HG02970 (cell line): Measurements from ENCODE around the gene AP1M1.

Experiments used
- ATAC-seq: cut with Tn5 transposase; IDR thresholded peaks from one replicate; pipeline ENCODE4 v1.9.1; 2021; ENCODE audit warnings: mild to moderate bottlenecking, moderate library complexity, moderate number of reproducible peaks; ENCODE audit not compliant: unreplicated experiment, low FRiP score

AP1M1 gene

DNA sequence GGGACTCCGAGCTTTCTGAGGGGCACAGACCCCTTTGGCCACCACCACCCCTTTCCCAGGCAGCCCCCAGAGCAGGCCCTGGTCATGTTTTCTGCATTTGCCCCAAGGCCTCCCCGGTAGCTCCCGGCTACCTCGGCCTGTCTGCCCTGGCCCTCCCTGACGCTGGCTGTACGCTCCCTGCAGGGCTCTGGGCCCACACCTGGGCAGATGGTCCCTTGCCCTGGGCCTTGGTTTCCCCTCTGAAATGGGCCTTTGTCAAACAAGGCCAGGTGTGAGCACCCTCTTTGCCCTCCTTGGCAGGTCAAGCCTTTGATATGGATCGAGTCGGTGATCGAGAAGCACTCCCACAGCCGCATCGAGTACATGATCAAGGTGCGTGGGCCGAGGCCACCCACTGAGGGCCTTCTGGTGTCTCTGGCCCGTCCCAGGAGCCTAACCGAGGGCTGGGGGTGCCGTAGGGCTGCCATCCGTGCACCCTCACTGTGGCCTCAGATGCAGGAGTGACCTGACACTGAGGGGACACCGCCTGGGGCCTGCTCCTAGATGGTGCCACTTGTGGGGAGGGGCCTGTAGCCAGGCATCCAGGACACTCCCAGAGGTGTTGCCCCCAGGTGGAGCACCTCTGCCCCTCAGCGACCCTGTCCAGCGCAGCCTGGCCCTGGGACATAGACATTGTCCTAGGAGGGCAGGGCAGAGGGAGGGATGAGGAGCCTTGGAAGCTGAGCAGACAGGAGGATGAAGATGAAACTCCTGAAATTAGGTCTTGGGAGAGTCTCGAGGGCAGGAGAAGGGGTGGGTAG lies 30.3 kb downstream of the AP1M1 start:
- ATAC-seq, result no peak

- ATAC-seq, result no peak
These were observed 31.1 kb downstream of the AP1M1 start for GRCh38 chr19:16228637-16229321.

DNA sequence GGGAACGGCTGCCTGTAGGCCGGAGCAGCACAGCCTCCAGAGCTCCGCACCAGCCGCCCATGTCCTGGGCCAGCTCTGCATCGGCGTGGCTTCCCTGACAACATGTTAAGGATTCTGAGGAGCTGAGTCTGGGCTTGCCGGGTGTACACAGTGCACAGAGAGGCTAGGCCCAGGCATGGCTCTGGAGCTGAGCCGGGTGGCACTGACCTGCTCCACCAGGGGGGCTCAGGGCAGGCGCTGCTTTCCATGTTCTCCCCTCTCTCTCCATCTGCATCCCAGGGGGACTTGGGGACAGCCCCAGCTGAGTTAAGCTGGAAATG lies 31.6 kb downstream of the AP1M1 start:
- ATAC-seq, result no peak

GRCh38 chr19:16232127-16232526 lies 34.4 kb downstream of the AP1M1 start:
- no peak for ATAC-seq

- ATAC-seq, result no peak
These were observed 34.9 kb downstream of the AP1M1 start for GRCh38 chr19:16232568-16232967.

DNA sequence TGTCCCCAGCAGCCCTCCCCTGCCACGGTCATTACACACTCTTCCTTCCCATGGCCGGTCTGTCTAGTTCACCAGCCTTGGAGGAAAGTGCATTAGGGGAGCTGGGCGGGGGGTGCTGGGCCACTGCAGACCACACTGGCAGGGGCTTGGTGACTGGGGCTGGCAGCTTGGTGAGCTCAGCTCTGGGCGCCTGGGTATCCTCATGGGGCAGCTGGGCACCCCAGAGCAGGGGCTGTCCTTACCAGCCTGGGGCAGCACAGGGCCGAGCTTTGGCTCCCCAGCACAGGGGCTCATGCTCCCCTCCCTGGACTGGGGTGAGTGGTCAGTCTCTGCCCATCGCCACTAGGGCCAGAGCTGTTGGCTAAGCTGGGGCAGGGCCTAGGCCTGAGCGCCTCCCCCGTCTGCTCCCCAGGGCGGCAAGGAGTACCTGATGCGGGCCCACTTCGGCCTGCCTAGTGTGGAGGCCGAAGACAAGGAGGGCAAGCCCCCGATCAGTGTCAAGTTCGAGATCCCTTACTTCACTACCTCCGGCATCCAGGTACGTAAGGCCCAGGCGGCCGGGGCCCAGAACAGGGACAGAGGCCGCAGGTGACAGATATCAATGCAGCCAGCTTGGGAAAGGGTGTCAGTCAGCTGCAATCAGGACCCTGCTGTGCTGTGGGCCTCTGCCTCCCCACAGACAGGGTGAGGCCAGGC lies 35.5 kb downstream of the AP1M1 start:
- ATAC-seq, result no peak

GRCh38 chr19:16233836-16234551 lies 36.3 kb downstream of the AP1M1 start:
- no peak for ATAC-seq

- no peak for ATAC-seq
These were observed 37.1 kb downstream of the AP1M1 start for GRCh38 chr19:16234552-16235445.

- ATAC-seq, result no peak
These were observed 38.3 kb downstream of the AP1M1 start for GRCh38 chr19:16235811-16236652.

DNA sequence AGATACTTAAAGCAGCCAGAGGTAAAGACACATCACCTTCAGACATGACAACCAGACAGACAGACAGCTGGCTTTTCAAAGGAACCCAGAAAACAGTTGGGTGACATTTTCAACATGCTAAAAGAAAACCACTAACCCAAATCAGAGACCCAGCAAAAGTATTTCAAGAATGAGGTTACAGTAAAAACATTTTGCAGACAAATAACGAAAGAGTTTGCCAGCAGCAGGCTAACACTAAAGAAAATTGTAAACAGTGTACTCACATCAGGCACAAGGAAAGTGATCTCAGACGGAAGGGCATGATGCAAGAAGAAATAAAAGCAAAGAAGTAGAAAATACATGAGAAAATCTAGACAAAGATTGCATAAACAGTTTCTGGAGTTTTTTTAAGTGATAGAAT lies 46.4 kb downstream of the AP1M1 start:
- ATAC-seq, result no peak

DNA sequence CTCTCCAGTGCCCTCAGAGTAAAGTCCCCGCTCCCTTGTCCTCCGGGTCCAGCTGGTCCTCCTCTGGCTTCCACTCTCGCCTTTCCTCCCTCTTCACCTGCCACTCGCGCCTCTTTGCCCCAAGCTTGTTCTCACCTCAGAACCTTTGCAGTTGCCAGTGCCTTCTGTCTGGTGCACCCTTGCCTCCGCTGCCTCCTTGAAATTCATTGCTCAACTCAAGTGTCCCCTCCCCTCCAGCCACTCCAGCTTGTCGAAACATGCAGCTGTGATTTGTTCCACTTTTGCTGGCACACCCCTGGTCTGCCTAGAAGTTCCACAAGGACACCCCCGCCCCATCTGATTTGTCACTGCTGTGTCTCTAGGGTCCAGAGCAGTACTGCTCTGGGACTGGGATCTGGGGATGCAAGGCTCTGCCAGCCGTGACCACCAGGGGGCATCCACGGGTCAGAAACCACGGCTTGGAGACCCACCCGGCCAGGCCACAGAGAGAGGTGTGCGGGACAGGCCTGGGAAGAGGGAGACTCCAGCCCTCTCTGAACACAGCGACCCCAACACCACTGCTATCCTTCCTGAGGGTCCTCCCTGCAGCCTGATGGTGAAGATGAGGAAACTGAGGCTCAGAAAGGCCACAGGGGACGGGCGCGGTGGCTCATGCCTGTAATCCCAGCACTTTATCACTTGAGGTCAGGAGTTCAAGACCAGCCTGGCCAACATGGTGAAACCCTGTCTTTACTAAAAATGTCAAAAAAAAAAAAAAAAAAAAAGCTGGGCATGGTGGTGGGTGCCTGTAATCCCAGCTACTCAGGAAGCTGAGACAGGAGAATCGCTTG lies 49.9 kb downstream of the AP1M1 start:
- ATAC-seq, result no peak

DNA sequence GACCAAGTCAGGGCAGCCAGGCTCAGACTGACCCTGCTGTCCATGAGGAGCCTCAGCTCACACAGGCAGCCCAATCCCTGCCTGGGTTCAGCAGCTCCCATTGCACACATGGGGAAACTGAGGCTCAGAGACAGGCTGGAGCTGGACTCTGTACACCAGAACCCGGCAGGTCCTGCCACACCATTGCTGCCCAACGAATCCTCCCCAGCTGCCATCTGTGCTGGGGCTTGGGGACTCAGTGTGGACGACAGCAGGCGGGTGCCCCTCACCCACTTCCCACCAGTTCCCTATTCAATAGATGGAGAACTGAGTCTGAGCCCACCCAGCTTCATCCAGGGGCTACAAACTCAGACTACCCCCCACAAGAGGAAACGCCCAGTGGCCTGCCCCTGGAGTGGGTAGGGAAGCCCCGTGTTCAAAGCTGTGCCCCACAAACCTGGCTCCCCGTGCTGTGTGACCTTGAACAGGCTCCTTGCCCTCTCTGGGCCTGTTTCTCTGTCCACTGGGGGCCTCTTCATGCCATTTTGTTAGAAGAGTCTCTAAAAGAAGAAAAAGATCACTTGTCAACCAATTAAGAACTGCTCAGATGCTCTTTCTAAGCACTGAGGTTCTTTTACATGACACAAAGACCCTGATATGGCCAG lies 50.8 kb downstream of the AP1M1 start:
- ATAC-seq, result no peak

- ATAC-seq, result no peak
These were observed 52.2 kb downstream of the AP1M1 start for GRCh38 chr19:16249826-16250404.

- ATAC-seq, result no peak
These were observed 54.9 kb downstream of the AP1M1 start for GRCh38 chr19:16252459-16253205.

GRCh38 chr19:16254851-16255408 lies 57.2 kb downstream of the AP1M1 start:
- no peak for ATAC-seq

DNA sequence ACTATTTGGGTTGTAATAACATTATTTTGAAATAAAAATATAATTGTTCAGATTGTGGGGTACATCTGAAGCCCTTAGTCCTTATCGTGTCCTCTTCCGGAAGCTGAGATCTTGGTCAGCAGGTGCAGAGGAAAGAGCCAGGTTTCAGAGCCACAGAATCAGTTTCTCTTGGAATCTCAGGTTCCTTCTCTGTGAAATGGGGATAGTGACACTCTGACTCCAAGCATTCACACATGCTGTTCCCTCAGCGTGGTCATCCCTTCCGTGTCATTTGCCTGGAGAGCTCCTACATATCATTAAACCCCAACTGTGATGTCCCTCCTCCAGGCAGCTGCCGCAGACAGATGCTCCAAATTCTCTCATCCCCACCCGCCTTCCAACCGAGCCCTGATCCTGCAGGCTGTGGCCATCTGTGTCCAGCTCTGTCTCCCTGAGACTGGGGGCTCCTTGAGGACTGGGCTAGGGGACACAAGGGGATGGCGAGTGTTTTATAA lies 59.8 kb downstream of the AP1M1 start:
- no peak for ATAC-seq
